SK-N-SH treated with all-trans-retinoic acid at 6 μM for 48 hours (cell line): Measurements from ENCODE around the gene GPR27.

Experiments used
- ATAC-seq: fragments of 200-7000 bp; cut with Tn5 transposase; 3 replicates; pipeline ENCODE4 v1.9.1; 2020; ENCODE audit warnings: mild to moderate bottlenecking, moderate library complexity
- ARNTL ChIP-seq: fragments of 450-650 bp; formaldehyde crosslinking; IDR thresholded peaks from 2 replicates; pipeline ENCODE4 v1.5.0; 2020; ENCODE audit warnings: low read depth, mild to moderate bottlenecking, moderate library complexity, borderline replicate concordance
- BACH2 ChIP-seq: fragments of 250-450 bp; sonication (Bioruptor Pico); IDR thresholded peaks from 2 replicates; pipeline ENCODE4 v1.9.0; 2021; ENCODE audit warnings: mild to moderate bottlenecking, borderline replicate concordance
- CREB5 ChIP-seq: fragments of 250-450 bp; sonication (Bioruptor Pico); IDR thresholded peaks from 2 replicates; pipeline ENCODE4 v1.5.1; 2020; ENCODE audit warnings: low read depth, mild to moderate bottlenecking, moderate library complexity
- CSDC2 ChIP-seq: fragments of 250-450 bp; sonication (Bioruptor Pico); IDR thresholded peaks from 2 replicates; pipeline ENCODE4 v1.5.0; 2020; ENCODE audit warnings: mild to moderate bottlenecking, moderate library complexity
- ESRRG ChIP-seq: fragments of 250-450 bp; sonication (Bioruptor Pico); IDR thresholded peaks from 2 replicates; pipeline ENCODE4 v1.6.1; 2021; ENCODE audit warnings: mild to moderate bottlenecking
- OSR1 ChIP-seq: fragments of 250-450 bp; sonication (Bioruptor Pico); IDR thresholded peaks from 2 replicates; pipeline ENCODE4 v1.8.0; 2022; ENCODE audit warnings: moderate library complexity, mild to moderate bottlenecking, inconsistent platforms
- PATZ1 ChIP-seq: fragments of 250-450 bp; sonication (Bioruptor Pico); IDR thresholded peaks from 2 replicates; pipeline ENCODE4 v1.8.0; 2020; ENCODE audit warnings: mild to moderate bottlenecking, moderate library complexity, borderline replicate concordance
- PPARA ChIP-seq: fragments of 250-450 bp; sonication (Bioruptor Pico); IDR thresholded peaks from 2 replicates; pipeline ENCODE4 v1.5.0; 2020; ENCODE audit warnings: mild to moderate bottlenecking, borderline replicate concordance
- RARB ChIP-seq: fragments of 250-450 bp; sonication (Bioruptor Pico); IDR thresholded peaks from 2 replicates; pipeline ENCODE4 v1.8.0; 2021; ENCODE audit warnings: mild to moderate bottlenecking, moderate library complexity
- SNAI2 ChIP-seq: fragments of 250-450 bp; sonication (Bioruptor Pico); IDR thresholded peaks from 2 replicates; pipeline ENCODE4 v1.5.0; 2020; ENCODE audit warnings: mild to moderate bottlenecking, moderate library complexity
- TCF4 ChIP-seq: fragments of 250-450 bp; sonication (Bioruptor Pico); IDR thresholded peaks from 2 replicates; pipeline ENCODE4 v1.8.0; 2021; ENCODE audit warnings: mild to moderate bottlenecking, moderate library complexity, borderline replicate concordance
- TOX ChIP-seq: fragments of 250-450 bp; sonication (Bioruptor Pico); IDR thresholded peaks from 2 replicates; pipeline ENCODE4 v1.8.0; 2021; ENCODE audit warnings: mild to moderate bottlenecking, moderate library complexity, borderline replicate concordance
- TSHZ2 ChIP-seq: fragments of 250-450 bp; sonication (Bioruptor Pico); IDR thresholded peaks from 2 replicates; pipeline ENCODE4 v1.5.0; 2020; ENCODE audit warnings: mild to moderate bottlenecking, moderate library complexity
- ZC3H10 ChIP-seq: fragments of 250-450 bp; sonication (Bioruptor Pico); IDR thresholded peaks from 2 replicates; pipeline ENCODE4 v1.5.1; 2021; ENCODE audit warnings: mild to moderate bottlenecking, moderate library complexity
- ZFP3 ChIP-seq: fragments of 250-450 bp; sonication (Bioruptor Pico); IDR thresholded peaks from 2 replicates; pipeline ENCODE4 v1.5.0; 2020; ENCODE audit warnings: mild to moderate bottlenecking, moderate library complexity
- ZFP30 ChIP-seq: fragments of 450-650 bp; formaldehyde crosslinking; IDR thresholded peaks from 2 replicates; pipeline ENCODE4 v1.5.0; 2022; ENCODE audit warnings: mild to moderate bottlenecking, moderate library complexity
- ZNF565 ChIP-seq: fragments of 450-650 bp; formaldehyde crosslinking; conservative IDR thresholded peaks from 2 replicates; pipeline ENCODE4 v1.5.0; 2020; ENCODE audit warnings: low read depth, mild to moderate bottlenecking, moderate library complexity
- ZNF70 ChIP-seq: fragments of 450-650 bp; formaldehyde crosslinking; IDR thresholded peaks from 2 replicates; pipeline ENCODE4 v1.5.0; 2020; ENCODE audit warnings: mild to moderate bottlenecking, moderate library complexity
- ZNF8 ChIP-seq: fragments of 450-650 bp; formaldehyde crosslinking; IDR thresholded peaks from 2 replicates; pipeline ENCODE4 v1.5.0; 2020; ENCODE audit warnings: mild to moderate bottlenecking, moderate library complexity

GPR27 gene

GRCh38 chr3:71721651-71722157, 32.0 kb upstream of the GPR27 start:
- no peak for ATAC-seq
- TF ChIP-seq CSDC2 (CRISPR knock-in tag) (no peak), OSR1 (CRISPR knock-in tag) (no peak), ZNF565 (CRISPR knock-in tag) (no peak), TCF4 (CRISPR knock-in tag) (no peak), PATZ1 (no peak), CREB5 (CRISPR knock-in tag) (no peak), PPARA (CRISPR knock-in tag) (no peak), ZNF70 (CRISPR knock-in tag) (no peak), ZNF8 (no peak), ZC3H10 (no peak), ARNTL (CRISPR knock-in tag) (no peak), SNAI2 (no peak), ZFP30 (no peak), ZFP3 (CRISPR knock-in tag) (no peak), ESRRG (CRISPR knock-in tag) (no peak), TOX (CRISPR knock-in tag) (no peak), BACH2 (CRISPR knock-in tag) (no peak), TSHZ2 (CRISPR knock-in tag) (no peak)
- TF ChIP-seq, all 23 proteins: peak for 0

- ATAC-seq: no peak
- no peak for TF ChIP-seq ZC3H10
- no peak for TF ChIP-seq ZNF565 (CRISPR knock-in tag)
- no peak for TF ChIP-seq ESRRG (CRISPR knock-in tag)
- TF ChIP-seq OSR1 (CRISPR knock-in tag): no peak
- TF ChIP-seq TSHZ2 (CRISPR knock-in tag): no peak
Observed at GRCh38 chr3:71722693-71723092, 31.0 kb upstream of the GPR27 start.

- no peak for TF ChIP-seq ZFP3 (CRISPR knock-in tag)
- no peak for TF ChIP-seq ZC3H10
- no peak for TF ChIP-seq BACH2 (CRISPR knock-in tag)
- TF ChIP-seq ZNF565 (CRISPR knock-in tag): no peak
- TF ChIP-seq RARB: no peak
- TF ChIP-seq ARNTL (CRISPR knock-in tag): no peak
- no peak for TF ChIP-seq TCF4 (CRISPR knock-in tag)
- no peak for TF ChIP-seq PATZ1
- no peak for TF ChIP-seq ZNF70 (CRISPR knock-in tag)
- no peak for TF ChIP-seq ESRRG (CRISPR knock-in tag)
- no peak for TF ChIP-seq CSDC2 (CRISPR knock-in tag)
- TF ChIP-seq CREB5 (CRISPR knock-in tag): no peak
- no peak for TF ChIP-seq OSR1 (CRISPR knock-in tag)
- TF ChIP-seq TSHZ2 (CRISPR knock-in tag): no peak
- no peak for ATAC-seq
Observed at GRCh38 chr3:71723452-71724170, 30.0 kb upstream of the GPR27 start.
